WTC11 (cell line): ENCODE data around the gene STT3B. TPM values are rescaled to one million over a fixed set of nuclear protein-coding genes. Genes with fewer than 3 reads are reported as not detected.
A peak's percentile ranks its signal among the peaks of the same experiment; 100 is the strongest.

Experiments used
- ATAC-seq: fragments of 200-7000 bp; cut with Tn5 transposase; 2 replicates; pipeline ENCODE4 v1.10.0; 2021; ENCODE audit warnings: mild to moderate bottlenecking, moderate library complexity
- CTCF ChIA-PET: fragments of 300-600 bp; sonication (Branson Sonifier 250); formaldehyde crosslinking; loops from one replicate; lab custom pipeline; 2021; ENCODE audit warnings: antibody characterized with exemption; lab: Charles Lee
- POLR2A ChIA-PET: fragments of 350-600 bp; sonication (Branson Sonifier 250); formaldehyde crosslinking; loops from one replicate; lab custom pipeline; 2021; ENCODE audit warnings: antibody characterized with exemption; lab: Charles Lee
- DNase-seq: peaks from one replicate; pipeline ENCODE4 v3.0.0; 2021; ENCODE audit warnings: low spot score
- H3K27ac Mint-ChIP-seq: 2 replicates; pipeline ENCODE4 v1.8.0; 2021; ENCODE audit warnings: mixed read lengths
- H3K27me3 Mint-ChIP-seq: 2 replicates; pipeline ENCODE4 v1.8.0; 2021; ENCODE audit warnings: low read depth, mild to moderate bottlenecking, moderate library complexity, mixed read lengths
- H3K36me3 Mint-ChIP-seq: 2 replicates; pipeline ENCODE4 v1.8.0; 2021; ENCODE audit warnings: mixed read lengths
- H3K4me1 Mint-ChIP-seq: 2 replicates; pipeline ENCODE4 v1.8.0; 2022; ENCODE audit warnings: mixed read lengths
- H3K4me3 Mint-ChIP-seq: 2 replicates; pipeline ENCODE4 v1.8.0; 2021; ENCODE audit warnings: mild to moderate bottlenecking, moderate library complexity, mixed read lengths
- H3K9me3 Mint-ChIP-seq: 2 replicates; pipeline ENCODE4 v1.8.0; 2021; ENCODE audit warnings: mixed read lengths
- CBFB ChIP-seq: sonication (generic); formaldehyde crosslinking; IDR thresholded peaks from 2 replicates; pipeline ENCODE4 v1.8.1; 2022; ENCODE audit warnings: mild to moderate bottlenecking, low read depth, missing genetic modification reagents
- KAT7 ChIP-seq: sonication (generic); formaldehyde crosslinking; IDR thresholded peaks from 2 replicates; pipeline ENCODE4 v1.8.1; 2023; ENCODE audit warnings: missing genetic modification reagents, mild to moderate bottlenecking, borderline replicate concordance
- NFATC4 ChIP-seq: fragments of 250-450 bp; sonication (Bioruptor Pico); IDR thresholded peaks from 2 replicates; pipeline ENCODE4 v1.9.0; 2021; ENCODE audit warnings: mild to moderate bottlenecking
- OVOL2 ChIP-seq: fragments of 250-450 bp; sonication (Bioruptor Pico); IDR thresholded peaks from 2 replicates; pipeline ENCODE4 v1.9.0; 2021; ENCODE audit warnings: mild to moderate bottlenecking, borderline replicate concordance
- SOX15 ChIP-seq: fragments of 250-450 bp; sonication (Bioruptor Pico); IDR thresholded peaks from 2 replicates; pipeline ENCODE4 v1.9.0; 2021; ENCODE audit warnings: mild to moderate bottlenecking
- SP1 ChIP-seq: sonication (generic); formaldehyde crosslinking; conservative IDR thresholded peaks from 2 replicates; pipeline ENCODE4 v1.8.1; 2022; ENCODE audit warnings: missing genetic modification reagents
- ZNF121 ChIP-seq: sonication (generic); formaldehyde crosslinking; IDR thresholded peaks from 2 replicates; pipeline ENCODE4 v1.8.0; 2023; ENCODE audit warnings: missing genetic modification reagents
- ZNF263 ChIP-seq: sonication (generic); formaldehyde crosslinking; IDR thresholded peaks from 2 replicates; pipeline ENCODE4 v1.8.1; 2022; ENCODE audit warnings: low read depth, mild to moderate bottlenecking, moderate library complexity, missing genetic modification reagents
- total RNA-seq: library from RNA; stranded (reverse); gene quantifications from 3 replicates; pipeline ENCODE4 v1.2.3, GENCODE V29; 2021
- TF ChIP-seq, protein P1 (sequence below): sonication (generic); formaldehyde crosslinking; IDR thresholded peaks from 2 replicates; pipeline ENCODE4 v1.8.1; 2023; ENCODE audit warnings: mild to moderate bottlenecking, missing genetic modification reagents, borderline replicate concordance
- TF ChIP-seq, protein P2 (sequence below): sonication (generic); formaldehyde crosslinking; IDR thresholded peaks from 2 replicates; pipeline ENCODE4 v1.8.0; 2022; ENCODE audit warnings: mild to moderate bottlenecking, missing genetic modification reagents
- TF ChIP-seq, protein P3 (sequence below): sonication (generic); formaldehyde crosslinking; IDR thresholded peaks from 2 replicates; pipeline ENCODE4 v1.8.1; 2022; ENCODE audit warnings: mild to moderate bottlenecking, moderate library complexity, missing genetic modification reagents
- TF ChIP-seq, protein P4 (sequence below): sonication (generic); formaldehyde crosslinking; IDR thresholded peaks from 2 replicates; pipeline ENCODE4 v1.8.0; 2022; ENCODE audit warnings: missing genetic modification reagents
- TF ChIP-seq, protein P5 (sequence below): fragments of 250-450 bp; sonication (Bioruptor Pico); conservative IDR thresholded peaks from 2 replicates; pipeline ENCODE4 v1.9.0; 2021; ENCODE audit warnings: mild to moderate bottlenecking
- TF ChIP-seq, protein P6 (sequence below): fragments of 250-450 bp; sonication (Bioruptor Pico); IDR thresholded peaks from 2 replicates; pipeline ENCODE4 v1.9.0; 2021; ENCODE audit warnings: mild to moderate bottlenecking
- TF ChIP-seq, protein P7 (sequence below): sonication (generic); formaldehyde crosslinking; IDR thresholded peaks from 2 replicates; pipeline ENCODE4 v1.8.0; 2022; ENCODE audit warnings: mild to moderate bottlenecking, missing genetic modification reagents

Gene STT3B
- total RNA-seq, 1 experiment from 2014 or later, result 103 TPM

DNA sequence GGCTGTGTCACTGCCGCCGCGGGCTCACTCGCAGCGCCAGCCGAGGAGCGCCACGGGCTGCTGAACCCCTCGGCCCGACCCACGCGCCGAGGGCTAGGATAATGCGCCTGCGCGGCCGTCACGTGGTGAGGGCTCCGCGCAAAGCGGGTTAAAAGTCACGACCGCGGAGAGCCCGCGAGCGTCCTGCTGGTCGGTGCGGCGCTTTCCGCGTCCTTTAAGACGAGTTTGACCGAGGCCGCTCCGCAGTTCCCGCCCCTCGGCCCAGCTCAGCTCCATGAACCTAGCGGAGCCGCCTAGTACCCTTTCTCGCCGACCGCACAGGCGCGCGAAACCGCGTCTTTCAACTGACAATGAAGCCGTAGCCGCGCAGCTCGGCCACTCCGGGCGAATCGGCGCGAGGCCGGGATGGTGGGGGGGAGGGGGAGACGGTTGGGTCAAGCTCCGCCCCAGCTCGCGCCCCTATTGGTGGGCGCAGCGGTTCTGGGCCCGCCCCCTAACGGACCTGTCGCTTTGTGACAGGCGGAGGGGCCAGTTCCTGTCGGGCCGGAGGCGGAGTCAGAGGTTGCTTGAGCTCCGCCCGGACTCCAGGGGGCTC, 636 bp upstream of the STT3B start (continued):
- TF ChIP-seq, protein P1, sequence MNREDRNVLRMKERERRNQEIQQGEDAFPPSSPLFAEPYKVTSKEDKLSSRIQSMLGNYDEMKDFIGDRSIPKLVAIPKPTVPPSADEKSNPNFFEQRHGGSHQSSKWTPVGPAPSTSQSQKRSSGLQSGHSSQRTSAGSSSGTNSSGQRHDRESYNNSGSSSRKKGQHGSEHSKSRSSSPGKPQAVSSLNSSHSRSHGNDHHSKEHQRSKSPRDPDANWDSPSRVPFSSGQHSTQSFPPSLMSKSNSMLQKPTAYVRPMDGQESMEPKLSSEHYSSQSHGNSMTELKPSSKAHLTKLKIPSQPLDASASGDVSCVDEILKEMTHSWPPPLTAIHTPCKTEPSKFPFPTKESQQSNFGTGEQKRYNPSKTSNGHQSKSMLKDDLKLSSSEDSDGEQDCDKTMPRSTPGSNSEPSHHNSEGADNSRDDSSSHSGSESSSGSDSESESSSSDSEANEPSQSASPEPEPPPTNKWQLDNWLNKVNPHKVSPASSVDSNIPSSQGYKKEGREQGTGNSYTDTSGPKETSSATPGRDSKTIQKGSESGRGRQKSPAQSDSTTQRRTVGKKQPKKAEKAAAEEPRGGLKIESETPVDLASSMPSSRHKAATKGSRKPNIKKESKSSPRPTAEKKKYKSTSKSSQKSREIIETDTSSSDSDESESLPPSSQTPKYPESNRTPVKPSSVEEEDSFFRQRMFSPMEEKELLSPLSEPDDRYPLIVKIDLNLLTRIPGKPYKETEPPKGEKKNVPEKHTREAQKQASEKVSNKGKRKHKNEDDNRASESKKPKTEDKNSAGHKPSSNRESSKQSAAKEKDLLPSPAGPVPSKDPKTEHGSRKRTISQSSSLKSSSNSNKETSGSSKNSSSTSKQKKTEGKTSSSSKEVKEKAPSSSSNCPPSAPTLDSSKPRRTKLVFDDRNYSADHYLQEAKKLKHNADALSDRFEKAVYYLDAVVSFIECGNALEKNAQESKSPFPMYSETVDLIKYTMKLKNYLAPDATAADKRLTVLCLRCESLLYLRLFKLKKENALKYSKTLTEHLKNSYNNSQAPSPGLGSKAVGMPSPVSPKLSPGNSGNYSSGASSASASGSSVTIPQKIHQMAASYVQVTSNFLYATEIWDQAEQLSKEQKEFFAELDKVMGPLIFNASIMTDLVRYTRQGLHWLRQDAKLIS (CRISPR knock-in tag), result peak; percentile 90
- TF ChIP-seq, protein P2, sequence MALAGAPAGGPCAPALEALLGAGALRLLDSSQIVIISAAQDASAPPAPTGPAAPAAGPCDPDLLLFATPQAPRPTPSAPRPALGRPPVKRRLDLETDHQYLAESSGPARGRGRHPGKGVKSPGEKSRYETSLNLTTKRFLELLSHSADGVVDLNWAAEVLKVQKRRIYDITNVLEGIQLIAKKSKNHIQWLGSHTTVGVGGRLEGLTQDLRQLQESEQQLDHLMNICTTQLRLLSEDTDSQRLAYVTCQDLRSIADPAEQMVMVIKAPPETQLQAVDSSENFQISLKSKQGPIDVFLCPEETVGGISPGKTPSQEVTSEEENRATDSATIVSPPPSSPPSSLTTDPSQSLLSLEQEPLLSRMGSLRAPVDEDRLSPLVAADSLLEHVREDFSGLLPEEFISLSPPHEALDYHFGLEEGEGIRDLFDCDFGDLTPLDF (CRISPR knock-in tag), result peak; percentile 90
- TF ChIP-seq, protein P3, sequence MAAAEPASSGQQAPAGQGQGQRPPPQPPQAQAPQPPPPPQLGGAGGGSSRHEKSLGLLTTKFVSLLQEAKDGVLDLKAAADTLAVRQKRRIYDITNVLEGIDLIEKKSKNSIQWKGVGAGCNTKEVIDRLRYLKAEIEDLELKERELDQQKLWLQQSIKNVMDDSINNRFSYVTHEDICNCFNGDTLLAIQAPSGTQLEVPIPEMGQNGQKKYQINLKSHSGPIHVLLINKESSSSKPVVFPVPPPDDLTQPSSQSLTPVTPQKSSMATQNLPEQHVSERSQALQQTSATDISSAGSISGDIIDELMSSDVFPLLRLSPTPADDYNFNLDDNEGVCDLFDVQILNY, result peak; percentile 95
- TF ChIP-seq ZNF263, result peak; percentile 43; the same call in 1 of the 2 replicates
- no peak for TF ChIP-seq CBFB (CRISPR knock-in tag)

DNA sequence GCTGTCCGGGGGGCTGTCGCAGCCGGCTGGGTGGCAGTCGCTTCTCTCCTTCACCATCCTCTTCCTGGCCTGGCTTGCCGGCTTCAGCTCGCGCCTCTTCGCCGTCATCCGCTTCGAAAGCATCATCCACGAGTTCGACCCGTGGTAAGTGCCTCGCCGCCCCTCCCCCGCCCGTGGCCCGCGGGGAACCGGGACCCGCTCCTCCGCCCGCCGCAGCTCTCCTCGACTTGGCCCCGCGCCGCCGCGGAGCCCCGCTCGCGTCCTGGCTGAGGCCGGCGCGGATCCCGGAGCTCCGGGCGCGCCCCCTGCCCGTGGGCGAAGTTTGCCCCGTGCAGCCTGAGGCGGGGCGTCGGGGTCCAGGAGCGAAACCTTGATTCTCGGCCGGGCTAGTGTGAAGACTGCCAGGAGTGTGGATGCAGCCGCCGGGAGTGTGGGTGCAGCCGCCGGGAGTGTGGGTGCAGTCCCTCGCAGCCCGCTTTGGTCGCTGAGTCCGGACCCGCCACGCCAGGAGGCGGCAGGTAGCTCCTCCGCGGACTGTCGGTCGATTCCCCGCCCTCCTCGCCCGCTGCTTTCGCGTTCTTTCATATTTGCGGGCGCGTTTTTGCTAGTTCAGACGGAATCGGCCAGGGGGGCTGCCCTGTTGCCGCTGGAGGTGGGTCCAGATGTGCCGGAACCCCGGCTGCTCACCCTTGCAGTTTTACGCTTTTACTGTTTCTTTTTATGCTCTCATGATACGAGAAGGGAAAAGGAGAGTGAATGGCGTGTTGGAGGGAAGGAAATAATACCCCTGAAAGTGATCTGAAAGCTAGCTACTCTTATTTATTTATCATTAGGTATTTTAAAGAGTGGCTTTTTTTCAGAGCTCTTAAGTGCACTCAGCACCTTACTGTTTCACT, 692 bp downstream of the STT3B start:
- ATAC-seq, result no peak
- DNase-seq, result peak; percentile 58
- ChIA-PET CTCF (interaction anchor here (0.6 to 4.3 kb wide), 9 partner anchors 13 to 192 kb away, joined by 3 to 38 read pairs (median 4); no protein-coding TSS in a partner anchor), POLR2A (interaction anchor here (1.1 to 1.9 kb wide), 8 partner anchors 12 to 292 kb away, joined by 3 to 11 read pairs (median 5); no protein-coding TSS in a partner anchor)
- Mint-ChIP-seq H3K4me3 (peak overlapping the region; percentile 93; the same call in 1 of the 2 replicates), H3K4me1 (peaks cover 39% of the 10 kb centered on the region), H3K9me3 (no peaks in the 10 kb centered on the region), H3K36me3 (no peaks in the 10 kb centered on the region), H3K27ac (peak overlapping the region; percentile 40; the same call in 1 of the 2 replicates), H3K27me3 (no peaks in the 10 kb centered on the region)
- TF ChIP-seq KAT7 (CRISPR knock-in tag) (no peak; the same call in 1 of the 2 replicates), OVOL2 (no peak), ZNF121 (CRISPR knock-in tag) (no peak), NFATC4 (CRISPR knock-in tag) (no peak), SP1 (CRISPR knock-in tag) (no peak), SOX15 (CRISPR knock-in tag) (no peak)
- TF ChIP-seq, protein P4, sequence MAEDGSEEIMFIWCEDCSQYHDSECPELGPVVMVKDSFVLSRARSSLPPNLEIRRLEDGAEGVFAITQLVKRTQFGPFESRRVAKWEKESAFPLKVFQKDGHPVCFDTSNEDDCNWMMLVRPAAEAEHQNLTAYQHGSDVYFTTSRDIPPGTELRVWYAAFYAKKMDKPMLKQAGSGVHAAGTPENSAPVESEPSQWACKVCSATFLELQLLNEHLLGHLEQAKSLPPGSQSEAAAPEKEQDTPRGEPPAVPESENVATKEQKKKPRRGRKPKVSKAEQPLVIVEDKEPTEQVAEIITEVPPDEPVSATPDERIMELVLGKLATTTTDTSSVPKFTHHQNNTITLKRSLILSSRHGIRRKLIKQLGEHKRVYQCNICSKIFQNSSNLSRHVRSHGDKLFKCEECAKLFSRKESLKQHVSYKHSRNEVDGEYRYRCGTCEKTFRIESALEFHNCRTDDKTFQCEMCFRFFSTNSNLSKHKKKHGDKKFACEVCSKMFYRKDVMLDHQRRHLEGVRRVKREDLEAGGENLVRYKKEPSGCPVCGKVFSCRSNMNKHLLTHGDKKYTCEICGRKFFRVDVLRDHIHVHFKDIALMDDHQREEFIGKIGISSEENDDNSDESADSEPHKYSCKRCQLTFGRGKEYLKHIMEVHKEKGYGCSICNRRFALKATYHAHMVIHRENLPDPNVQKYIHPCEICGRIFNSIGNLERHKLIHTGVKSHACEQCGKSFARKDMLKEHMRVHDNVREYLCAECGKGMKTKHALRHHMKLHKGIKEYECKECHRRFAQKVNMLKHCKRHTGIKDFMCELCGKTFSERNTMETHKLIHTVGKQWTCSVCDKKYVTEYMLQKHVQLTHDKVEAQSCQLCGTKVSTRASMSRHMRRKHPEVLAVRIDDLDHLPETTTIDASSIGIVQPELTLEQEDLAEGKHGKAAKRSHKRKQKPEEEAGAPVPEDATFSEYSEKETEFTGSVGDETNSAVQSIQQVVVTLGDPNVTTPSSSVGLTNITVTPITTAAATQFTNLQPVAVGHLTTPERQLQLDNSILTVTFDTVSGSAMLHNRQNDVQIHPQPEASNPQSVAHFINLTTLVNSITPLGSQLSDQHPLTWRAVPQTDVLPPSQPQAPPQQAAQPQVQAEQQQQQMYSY (CRISPR knock-in tag), result no peak
- TF ChIP-seq, protein P5, sequence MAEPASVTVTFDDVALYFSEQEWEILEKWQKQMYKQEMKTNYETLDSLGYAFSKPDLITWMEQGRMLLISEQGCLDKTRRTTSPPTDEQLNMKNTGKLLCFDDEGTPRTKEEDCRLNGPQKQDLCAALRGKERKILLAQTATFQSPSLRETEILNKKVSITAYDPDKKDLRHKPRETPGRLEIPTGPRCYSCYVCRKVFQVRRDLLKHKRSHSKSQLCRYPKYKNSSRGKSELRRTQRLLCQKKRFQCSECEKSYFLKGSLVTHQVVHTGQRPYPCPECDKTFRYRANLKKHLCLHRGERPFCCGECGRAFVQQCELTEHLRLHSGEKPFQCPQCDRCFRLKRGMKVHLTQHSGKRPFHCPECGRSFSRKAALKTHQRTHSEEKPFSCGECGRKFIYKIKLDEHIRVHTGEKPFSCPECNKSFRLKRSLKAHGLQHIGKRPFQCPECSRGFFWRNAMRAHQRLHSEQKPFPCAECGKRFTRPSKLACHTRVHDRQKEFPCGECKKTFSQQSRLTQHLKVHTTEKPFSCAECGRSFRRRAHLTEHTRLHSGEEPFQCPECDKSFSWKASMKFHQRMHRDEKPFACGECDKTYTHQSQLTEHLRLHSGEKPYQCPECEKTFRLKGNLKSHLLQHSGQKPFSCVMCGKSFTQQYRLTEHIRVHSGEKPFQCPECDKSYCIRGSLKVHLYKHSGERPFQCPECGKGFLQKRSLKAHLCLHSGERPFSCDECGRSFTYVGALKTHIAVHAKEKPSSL (CRISPR knock-in tag), result no peak
- TF ChIP-seq, protein P6, sequence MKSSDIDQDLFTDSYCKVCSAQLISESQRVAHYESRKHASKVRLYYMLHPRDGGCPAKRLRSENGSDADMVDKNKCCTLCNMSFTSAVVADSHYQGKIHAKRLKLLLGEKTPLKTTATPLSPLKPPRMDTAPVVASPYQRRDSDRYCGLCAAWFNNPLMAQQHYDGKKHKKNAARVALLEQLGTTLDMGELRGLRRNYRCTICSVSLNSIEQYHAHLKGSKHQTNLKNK, result no peak
- TF ChIP-seq, protein P7, sequence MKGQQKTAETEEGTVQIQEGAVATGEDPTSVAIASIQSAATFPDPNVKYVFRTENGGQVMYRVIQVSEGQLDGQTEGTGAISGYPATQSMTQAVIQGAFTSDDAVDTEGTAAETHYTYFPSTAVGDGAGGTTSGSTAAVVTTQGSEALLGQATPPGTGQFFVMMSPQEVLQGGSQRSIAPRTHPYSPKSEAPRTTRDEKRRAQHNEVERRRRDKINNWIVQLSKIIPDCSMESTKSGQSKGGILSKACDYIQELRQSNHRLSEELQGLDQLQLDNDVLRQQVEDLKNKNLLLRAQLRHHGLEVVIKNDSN (CRISPR knock-in tag), result no peak
